SH-SY5Y (cell line): ENCODE measurements around the gene TSPOAP1.

Experiments used
- GATA2 ChIP-seq: IDR thresholded peaks from 2 replicates; pipeline ENCODE4 v1.6.1; 2011; ENCODE audit warnings: mild to moderate bottlenecking, low read depth, low read length
- GATA3 ChIP-seq: IDR thresholded peaks from 2 replicates; pipeline ENCODE4 v1.6.1; 2011; ENCODE audit warnings: low read depth, mild to moderate bottlenecking, low read length, moderate library complexity

DNA sequence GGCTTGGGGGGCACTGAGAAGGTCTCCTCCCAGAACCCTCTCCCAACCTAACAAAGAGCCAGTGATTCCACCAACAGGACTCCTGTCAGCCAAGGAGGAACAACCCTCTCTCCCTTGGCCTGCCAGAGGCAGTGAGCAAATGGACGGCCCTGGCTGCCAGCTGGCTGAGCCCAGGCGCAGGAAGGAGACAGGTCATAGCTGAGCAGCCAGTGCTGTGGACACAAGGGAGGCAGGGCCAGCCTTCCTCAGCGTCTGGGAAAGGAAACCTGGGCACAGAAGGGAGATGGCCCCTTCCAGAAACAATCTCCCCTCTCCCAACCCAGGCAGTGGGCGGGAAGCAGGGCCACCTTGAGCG lies 50.0 kb downstream of the TSPOAP1 start:
- TF ChIP-seq GATA3: no peak
- no peak for TF ChIP-seq GATA2
